Lung (tissue), 12 donors: ENCODE data around the gene DACT3. TPM values are rescaled to one million over a fixed set of nuclear protein-coding genes. Genes with fewer than 3 reads are reported as not detected.

ENCODE experiments used
- ATAC-seq: fragments of 200-7000 bp; cut with Tn5 transposase; one replicate; pipeline ENCODE4 v1.9.1; 2020; ENCODE audit warnings: moderate number of reproducible peaks; ENCODE audit not compliant: insufficient read depth, low FRiP score
- DNase-seq, 3 donors: peaks; one replicate each; pipeline ENCODE4 v3.0.0-alpha.2; 2013 to 2017
- H3K27ac ChIP-seq, 2 donors: one replicate each; pipeline ENCODE4 v1.5.1; 2013; ENCODE audit warnings: mild to moderate bottlenecking in 2 of 2, moderate library complexity in 2 of 2, control low read depth in 1 of 2, inconsistent platforms in 1 of 2, low read depth in 1 of 2, low read length in 1 of 2
- H3K27me3 ChIP-seq, 3 donors: one replicate each; pipeline ENCODE4 v1.5.1; 2013; ENCODE audit warnings: low read length in 2 of 3; ENCODE audit not compliant: control insufficient read depth in 3 of 3, insufficient read depth in 3 of 3
- H3K36me3 ChIP-seq, 4 donors: one replicate each; pipeline ENCODE4 v1.5.1; 2013; ENCODE audit warnings: low read length in 4 of 4, mild to moderate bottlenecking in 1 of 4, moderate library complexity in 1 of 4; ENCODE audit not compliant: control insufficient read depth in 4 of 4, insufficient read depth in 4 of 4
- H3K4me1 ChIP-seq, 5 donors: one replicate each; pipeline ENCODE4 v1.5.1; 2013; ENCODE audit warnings: low read length in 5 of 5, mild to moderate bottlenecking in 2 of 5, moderate library complexity in 1 of 5; ENCODE audit not compliant: control insufficient read depth in 5 of 5, insufficient read depth in 5 of 5
- H3K4me3 ChIP-seq: one replicate; pipeline ENCODE4 v1.5.1; 2013; ENCODE audit warnings: mild to moderate bottlenecking, control low read depth, moderate library complexity
- H3K9ac ChIP-seq, 2 donors: one replicate each; pipeline ENCODE4 v1.5.1; 2013; ENCODE audit warnings: low read length in 2 of 2, control low read depth in 1 of 2; ENCODE audit not compliant: insufficient read depth in 1 of 2
- H3K9me3 ChIP-seq, 4 donors: one replicate each; pipeline ENCODE4 v1.5.1; 2013; ENCODE audit warnings: low read length in 3 of 4, mild to moderate bottlenecking in 1 of 4, moderate library complexity in 1 of 4; ENCODE audit not compliant: control insufficient read depth in 4 of 4, insufficient read depth in 3 of 4
- WGBS, 2 donors: extraction: QIAGEN DNeasy Blood & Tissue Kit; methylation state at CpG; one replicate each; pipeline ENCODE4 v1.1.7; 2013; 5-methylcytosine and 5-hydroxymethylcytosine counted together
- polyA plus RNA-seq, 2 donors: library from polyadenylated mRNA; stranded (reverse); fragments of 200-250 nt; gene quantifications; one replicate each; pipeline ENCODE4 v1.2.1, GENCODE V29; 2013
- total RNA-seq, 2 donors: library from RNA; depleted of rRNA in 1 of 2; stranded (reverse); fragments of >200 nt in 1 of 2; gene quantifications; one replicate each; pipeline ENCODE4 v1.2.1, GENCODE V29; 2014 to 2021
- TF ChIP-seq, protein P1 (sequence below): IDR thresholded peaks from 2 replicates; pipeline ENCODE4 v1.5.1; 2012; ENCODE audit warnings: mild to moderate bottlenecking; ENCODE audit errors: control extremely low read depth, extremely low read depth
- donor health status: control.
- donor health status: control.
- donor health status: Bipolar disorder and iron deficiency.
- donor health status: healthy.
- donor health status: DM: yes; HTN: yes; CAD: no.

Gene DACT3
- total and polyA plus RNA-seq, 4 donors: 2.8 to 14.0 (median 5.8) TPM

DNA sequence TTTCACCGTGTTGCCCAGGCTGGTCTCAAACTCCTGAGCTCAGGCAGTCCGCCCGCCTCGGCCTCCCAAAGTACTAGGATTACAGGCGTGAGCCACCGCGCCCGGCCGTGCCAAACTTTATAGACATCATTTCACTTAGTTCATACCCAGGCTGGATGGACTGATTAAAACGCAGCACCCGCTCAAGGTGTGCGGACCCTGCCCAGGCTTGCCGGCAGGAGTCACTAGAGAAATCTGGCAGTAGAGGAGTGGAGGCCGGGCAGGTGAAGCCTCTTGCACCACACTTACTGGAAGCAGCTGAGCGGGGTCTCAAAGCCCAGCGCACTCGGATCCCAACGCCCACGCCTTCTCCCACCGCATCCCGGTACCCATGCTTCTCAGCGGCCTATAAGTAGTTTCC lies 47.5 kb downstream of the DACT3 start:
- TF ChIP-seq, protein P1, sequence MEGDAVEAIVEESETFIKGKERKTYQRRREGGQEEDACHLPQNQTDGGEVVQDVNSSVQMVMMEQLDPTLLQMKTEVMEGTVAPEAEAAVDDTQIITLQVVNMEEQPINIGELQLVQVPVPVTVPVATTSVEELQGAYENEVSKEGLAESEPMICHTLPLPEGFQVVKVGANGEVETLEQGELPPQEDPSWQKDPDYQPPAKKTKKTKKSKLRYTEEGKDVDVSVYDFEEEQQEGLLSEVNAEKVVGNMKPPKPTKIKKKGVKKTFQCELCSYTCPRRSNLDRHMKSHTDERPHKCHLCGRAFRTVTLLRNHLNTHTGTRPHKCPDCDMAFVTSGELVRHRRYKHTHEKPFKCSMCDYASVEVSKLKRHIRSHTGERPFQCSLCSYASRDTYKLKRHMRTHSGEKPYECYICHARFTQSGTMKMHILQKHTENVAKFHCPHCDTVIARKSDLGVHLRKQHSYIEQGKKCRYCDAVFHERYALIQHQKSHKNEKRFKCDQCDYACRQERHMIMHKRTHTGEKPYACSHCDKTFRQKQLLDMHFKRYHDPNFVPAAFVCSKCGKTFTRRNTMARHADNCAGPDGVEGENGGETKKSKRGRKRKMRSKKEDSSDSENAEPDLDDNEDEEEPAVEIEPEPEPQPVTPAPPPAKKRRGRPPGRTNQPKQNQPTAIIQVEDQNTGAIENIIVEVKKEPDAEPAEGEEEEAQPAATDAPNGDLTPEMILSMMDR: no peak
- no peaks in the 10 kb centered on the region for H3K9me3 ChIP-seq
- H3K4me1 ChIP-seq: peaks cover 0 to 13% (median 5%) of the 10 kb centered on the region in 5 donors
- no peak overlapping the region for H3K4me3 ChIP-seq
- no peaks in the 10 kb centered on the region for H3K27me3 ChIP-seq
- H3K9ac ChIP-seq: no peak overlapping the region
- H3K36me3 ChIP-seq: peaks cover 3 to 22% (median 20%) of the 10 kb centered on the region in 4 donors
- DNase-seq (no peak), ATAC-seq (no peak)
- H3K27ac ChIP-seq: no peak overlapping the region
- WGBS, 2 donors: 89 to 94% methylated on average over 22 of the region's 22 CpGs

DNA sequence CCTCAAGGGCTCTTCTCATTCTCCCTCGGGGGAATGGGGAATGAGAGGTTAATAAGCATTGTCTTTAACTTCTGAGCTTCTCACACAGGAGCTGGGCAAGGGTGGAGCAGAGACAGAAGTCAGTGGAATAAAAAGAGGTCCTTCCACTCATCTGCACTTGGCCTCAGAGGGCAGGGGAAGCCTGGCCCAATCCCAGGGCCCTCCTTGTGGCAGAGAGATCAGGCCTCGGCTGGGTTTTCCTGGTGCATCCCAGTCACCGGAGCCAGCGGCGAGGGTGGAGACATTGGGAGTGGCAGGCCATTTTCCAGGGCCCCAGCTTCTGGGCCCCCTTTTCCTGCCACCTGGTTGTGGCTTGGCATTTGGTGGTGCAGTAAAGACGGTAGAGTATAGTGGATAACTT lies 49.2 kb downstream of the DACT3 start:
- ATAC-seq (no peak), DNase-seq (no peak)
- TF ChIP-seq, protein P1: no peak
- H3K27me3 ChIP-seq: no peaks in the 10 kb centered on the region
- no peak overlapping the region for H3K27ac ChIP-seq
- peaks cover 0 to 5% (median 4%) of the 10 kb centered on the region in 5 donors for H3K4me1 ChIP-seq
- peaks cover 5 to 40% (median 33%) of the 10 kb centered on the region in 4 donors for H3K36me3 ChIP-seq
- no peak overlapping the region for H3K4me3 ChIP-seq
- no peak overlapping the region for H3K9ac ChIP-seq
- 45 to 64% methylated on average over 6 of the region's 6 CpGs for WGBS, 2 donors
- no peaks in the 10 kb centered on the region for H3K9me3 ChIP-seq

DNA sequence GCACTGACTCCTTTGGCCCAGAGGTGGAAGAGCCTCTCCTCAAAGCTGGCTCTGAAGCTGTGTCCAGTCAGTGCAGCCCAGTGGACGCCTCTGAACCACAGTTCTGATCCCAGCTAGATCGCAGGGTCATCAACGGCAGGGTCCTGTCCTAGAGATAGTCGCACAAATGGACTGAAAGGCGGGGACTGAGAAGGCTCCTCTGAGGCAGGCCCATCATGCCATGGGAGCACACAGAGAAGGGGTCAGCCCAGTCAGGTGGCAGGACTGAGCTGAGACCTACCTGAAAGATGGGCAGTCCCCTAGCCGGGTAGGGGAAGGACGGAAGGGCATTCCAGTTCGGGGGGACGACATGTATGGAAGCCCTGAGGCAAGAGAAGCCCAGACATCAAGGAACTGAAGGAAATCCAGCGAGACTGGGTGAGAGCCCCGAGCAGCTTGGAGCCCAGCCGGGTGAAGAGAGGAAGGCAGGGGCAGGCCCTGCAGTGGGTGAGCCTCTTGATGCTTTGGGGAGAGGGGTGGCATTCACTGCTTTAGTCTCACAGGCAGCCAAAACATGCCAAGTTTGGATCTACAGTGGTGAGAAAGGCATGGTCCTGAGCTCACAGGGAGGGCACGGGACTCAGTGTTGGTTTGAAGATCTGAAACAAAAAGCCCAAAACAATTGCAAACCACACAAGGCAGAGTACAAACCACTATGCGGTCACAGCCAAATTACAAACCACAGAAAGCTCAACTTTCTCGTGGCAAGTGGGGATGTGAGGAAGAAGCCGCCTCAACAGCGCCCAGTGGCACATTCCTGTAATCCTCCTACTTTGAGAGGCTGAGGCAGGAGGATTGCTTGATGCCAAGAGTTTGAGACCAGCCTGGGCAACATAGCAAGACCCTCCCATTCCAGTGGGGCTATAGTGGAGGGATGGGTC lies 49.9 kb downstream of the DACT3 start:
- H3K4me3 ChIP-seq: no peak overlapping the region
- TF ChIP-seq, protein P1: no peak
- DNase-seq (peak in 1 of 3 donors; percentile 10), ATAC-seq (no peak)
- no peaks in the 10 kb centered on the region for H3K9me3 ChIP-seq
- peaks cover 5 to 45% (median 37%) of the 10 kb centered on the region in 4 donors for H3K36me3 ChIP-seq
- no peaks in the 10 kb centered on the region for H3K27me3 ChIP-seq
- no peak overlapping the region for H3K9ac ChIP-seq
- H3K27ac ChIP-seq: no peak overlapping the region
- WGBS, 2 donors: 59 to 71% methylated on average over 17 of the region's 17 CpGs
- no peaks in the 10 kb centered on the region for H3K4me1 ChIP-seq
